HTERT RPE-1 (cell line): Measurements from ENCODE around the gene METTL1.

Experiments
- in situ Hi-C: fragments of 300-500 bp; cut with MboI; formaldehyde crosslinking; loops from 4 replicates; pipeline ENCODE4 v1.14.3; 2020; ENCODE audit warnings: low sequenced_read_pairs

METTL1 gene

DNA sequence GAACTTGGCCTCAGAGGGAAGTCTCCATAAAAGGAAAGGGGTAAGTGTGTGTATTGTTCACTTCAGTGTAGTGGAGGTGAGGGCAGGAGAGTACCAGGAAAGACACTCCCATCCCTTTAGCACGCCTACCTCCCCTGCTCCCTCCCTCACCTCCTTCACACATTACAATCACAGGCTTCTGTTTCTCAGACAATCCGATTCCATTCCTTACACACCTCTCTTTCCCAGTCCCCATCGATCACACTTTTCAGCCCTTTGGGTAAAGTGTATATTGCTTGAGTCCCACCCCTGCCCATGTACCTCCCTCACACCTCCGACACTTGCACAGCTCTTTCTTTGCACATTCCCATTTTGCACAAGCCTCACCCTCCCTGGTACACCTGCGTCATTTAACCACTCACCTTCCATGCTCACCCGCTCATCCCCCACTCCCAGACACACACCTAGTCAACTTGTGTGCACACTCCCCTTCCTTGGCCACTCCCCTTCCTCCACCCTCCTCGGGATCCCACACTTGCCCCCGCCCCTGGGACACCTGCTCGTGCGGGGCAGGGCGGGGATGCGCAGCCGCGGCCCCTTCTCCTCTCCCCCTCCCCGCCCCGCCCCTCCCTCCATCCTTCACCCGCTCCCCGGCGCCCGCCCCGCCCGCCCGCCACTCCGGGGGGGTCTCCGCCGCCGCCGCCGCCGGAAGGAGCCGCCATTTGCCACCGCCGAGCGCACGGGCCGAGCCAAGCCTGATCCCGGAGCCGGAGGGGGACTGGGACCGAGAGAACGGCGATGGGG is 17.3 kb downstream of the METTL1 start, which contains the start of gene MARCHF9:
MARCHF9 (plus strand) TSS at position 693 of the 783 bp plus-strand sequence. CDS start 426 bp downstream, outside the sequence.
- in situ Hi-C loops: no loop called here

GRCh38 chr12:57753756-57754337 is 18.1 kb downstream of the METTL1 start:
- in situ Hi-C loops: no loop called here

DNA sequence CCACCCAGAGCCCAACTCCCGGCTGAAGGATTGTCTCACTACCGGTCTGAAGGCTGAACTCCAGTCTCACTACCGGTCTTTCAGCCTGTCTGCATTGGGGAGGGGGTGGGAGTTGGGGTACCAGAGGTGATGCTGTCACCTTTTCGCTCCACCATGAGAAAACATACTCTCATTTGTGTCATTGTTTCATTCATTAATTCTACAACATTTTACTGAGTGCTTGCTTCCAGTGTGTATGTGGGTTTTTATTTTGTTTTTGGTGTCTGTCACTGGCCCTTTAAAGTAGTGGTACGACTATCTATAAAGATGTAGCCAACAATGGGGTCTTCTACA is 19.3 kb downstream of the METTL1 start:
- in situ Hi-C loops: no loop called here

DNA sequence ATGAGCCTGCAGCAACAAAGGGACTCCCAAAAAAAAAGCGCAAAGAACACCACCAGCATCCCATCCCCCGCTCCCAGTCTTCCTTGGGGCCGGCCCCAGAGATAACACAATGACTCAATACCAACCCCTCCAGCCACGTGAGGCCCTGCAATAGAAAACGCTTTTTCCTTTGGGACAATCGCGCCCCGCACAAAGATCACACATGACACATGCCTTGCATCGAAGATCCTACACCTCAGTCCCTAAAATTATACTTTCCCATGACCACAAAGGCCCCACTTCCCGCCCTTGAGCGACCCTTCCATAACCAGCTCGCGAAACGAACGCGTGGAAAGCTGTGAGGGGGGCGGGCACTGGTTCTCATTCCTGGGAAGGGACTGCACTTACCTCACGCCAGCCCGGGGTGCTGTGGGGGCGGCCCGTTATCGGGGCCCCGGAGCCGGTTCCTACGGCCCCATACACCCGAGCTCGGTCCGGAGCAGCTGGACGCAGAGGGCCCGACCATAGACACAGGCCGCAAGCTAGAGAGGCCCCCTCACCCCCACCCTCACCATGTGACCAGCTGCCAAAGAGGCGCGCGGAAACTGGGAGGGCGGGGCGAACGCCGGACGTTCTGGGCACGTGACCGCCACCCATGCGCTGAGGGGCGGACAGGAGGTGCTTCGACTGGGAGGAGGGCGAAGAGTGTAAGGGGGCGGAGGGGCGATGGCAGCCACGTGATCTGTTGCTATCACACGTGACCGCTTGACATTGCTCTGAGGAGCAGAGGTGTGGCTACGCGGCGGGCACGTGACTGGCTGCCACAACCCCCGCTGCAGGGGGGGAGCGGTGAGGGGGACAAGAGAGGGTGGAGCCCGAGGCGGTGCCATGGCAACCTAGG is 19.9 kb downstream of the METTL1 start, which contains the start of gene CDK4:
CDK4 (minus strand) TSS at position 523 of the 880 bp plus-strand sequence. CDS start 593 bp downstream, outside the sequence.
- in situ Hi-C loops: no loop called here

- in situ Hi-C loops: no loop called here
Measured at GRCh38 chr12:57751432-57751787, 20.5 kb downstream of the METTL1 start.

DNA sequence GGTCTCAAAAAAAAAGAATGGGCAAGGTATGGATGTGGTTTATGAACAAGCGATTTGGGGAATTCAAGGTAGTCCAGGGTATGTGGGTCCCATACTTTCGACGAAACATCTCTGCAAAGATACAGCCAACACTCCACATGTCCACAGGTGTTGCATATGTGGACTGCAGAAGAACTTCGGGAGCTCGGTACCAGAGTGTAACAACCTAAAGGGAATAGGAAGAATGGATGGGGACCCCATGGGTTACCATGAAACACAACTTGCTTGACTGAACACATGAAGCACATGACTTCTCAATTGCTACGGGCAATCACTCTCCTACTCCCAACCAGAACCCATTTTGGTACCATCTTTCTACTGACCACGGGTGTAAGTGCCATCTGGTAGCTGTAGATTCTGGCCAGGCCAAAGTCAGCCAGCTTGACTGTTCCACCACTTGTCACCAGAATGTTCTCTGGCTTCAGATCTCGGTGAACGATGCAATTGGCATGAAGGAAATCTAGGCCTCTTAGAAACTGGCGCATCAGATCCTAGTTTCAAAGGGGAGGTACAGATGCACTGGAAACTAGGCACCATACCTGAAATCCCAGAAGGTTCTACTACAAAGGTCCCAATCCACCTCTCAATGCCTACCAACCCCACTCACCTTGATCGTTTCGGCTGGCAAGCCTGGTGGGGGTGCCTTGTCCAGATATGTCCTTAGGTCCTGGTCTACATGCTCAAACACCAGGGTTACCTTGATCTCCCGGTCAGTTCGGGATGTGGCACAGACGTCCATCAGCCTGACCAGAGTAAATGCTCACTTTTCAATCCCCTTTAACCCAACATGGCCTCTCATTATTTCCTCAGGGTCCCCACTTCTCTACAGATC is 21.1 kb downstream of the METTL1 start:
- in situ Hi-C loops: no loop called here

- in situ Hi-C loops: no loop called here
Measured at GRCh38 chr12:57749061-57749460, 22.8 kb downstream of the METTL1 start.

DNA sequence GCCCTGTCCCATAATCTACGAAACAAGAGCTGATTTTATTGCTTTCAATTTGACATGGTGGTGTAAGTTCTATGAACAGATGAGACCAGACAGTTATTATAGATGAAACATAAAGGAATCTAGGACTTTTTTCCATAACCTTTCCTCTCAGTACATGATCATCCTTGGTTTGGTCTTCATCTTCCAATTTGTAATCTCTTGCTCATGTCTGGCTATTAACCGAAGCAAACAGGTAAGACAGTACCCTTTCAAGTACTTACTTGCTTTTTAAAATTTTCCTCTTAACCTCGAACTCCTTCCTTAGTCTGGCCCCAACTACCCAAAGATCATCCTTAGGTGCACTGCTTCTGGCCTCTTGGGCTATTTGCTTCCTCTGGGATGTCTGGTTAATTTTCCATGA is 25.9 kb downstream of the METTL1 start:
- in situ Hi-C loops: no loop called here

DNA sequence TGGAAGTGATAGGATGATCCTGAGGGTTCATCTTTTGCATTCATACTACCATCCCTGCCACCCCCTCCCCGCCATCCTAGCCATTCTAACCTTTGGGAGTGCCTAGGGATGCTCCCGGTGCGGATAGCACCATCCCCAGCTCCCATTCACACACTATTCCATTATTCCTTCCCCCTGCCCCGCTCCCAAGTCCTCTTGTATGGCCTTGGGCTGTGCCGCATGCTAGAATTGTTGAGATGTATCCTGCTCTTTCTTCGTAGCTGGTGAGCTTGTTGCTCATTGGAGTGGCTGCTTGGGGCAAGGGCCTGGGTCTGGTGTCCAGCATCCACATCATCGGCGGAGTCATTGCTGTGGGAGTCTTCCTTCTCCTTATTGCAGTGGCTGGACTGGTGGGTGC is 26.4 kb downstream of the METTL1 start:
- in situ Hi-C loops: no loop called here

DNA sequence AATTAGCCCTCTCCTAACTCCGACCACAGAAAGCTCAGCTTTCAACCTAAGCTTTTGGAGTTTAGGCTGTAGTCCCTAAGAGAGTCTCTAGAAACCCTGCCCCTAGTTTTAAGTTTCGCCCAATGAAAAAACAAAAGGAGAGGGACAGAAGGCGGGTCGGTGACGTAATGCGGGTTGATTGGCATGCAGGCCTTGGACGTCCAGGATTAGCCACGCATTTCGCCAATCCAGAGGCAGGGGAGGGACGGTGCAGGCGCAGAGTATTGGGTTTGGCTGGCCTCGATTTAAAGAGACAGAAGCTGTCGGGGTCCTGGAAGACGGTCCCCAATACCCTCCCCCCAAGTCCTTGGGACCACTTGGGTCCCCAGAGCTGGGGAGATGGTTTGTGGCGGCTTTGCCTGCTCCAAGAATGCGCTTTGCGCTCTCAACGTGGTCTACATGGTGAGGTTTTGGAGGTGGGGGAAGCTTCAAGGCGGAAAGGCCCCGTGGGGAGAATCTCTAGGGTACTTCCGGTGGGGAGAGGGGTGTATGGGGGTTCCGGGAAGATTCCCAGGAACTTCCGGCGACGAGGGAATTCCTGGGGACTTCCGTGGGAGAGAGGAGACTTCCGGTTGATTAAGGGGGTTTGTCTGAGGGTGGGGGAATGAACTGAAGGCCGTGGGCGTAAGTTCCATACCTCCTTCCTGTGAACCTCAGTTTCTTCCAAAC is 27.0 kb downstream of the METTL1 start, which contains the start of gene TSPAN31:
TSPAN31 (plus strand) TSS at position 263 of the 708 bp plus-strand sequence; CDS start at position 379, 116 bp downstream.
- in situ Hi-C loops: no loop called here

DNA sequence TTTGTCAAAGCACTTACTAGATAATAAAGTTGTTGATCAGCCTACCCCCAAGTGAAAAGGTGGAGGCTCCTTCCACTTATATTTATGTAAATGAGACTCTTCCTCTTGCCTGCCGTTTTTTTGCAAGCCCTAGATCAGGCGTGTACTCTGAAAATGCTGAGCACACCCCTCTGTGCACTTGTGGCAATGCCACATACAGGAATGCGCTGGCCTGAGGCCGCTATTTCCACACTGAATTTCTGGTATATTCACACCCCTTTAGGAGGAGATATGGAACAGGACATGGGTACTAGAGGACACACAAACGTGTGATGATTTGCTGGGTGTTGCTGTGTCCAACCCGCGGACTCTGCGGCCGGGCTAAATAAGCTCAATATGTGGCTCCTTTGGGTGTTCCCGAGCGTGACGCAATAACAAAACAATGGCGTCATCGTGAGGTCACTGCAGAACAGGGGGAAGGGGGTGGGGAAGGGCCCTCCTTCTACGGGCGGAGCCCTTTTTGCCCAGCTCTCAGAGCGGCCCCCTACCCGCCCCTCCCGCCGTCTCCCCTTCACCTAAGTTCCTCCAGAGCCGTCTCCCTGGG is 27.6 kb downstream of the METTL1 start:
- in situ Hi-C loops: no loop called here

GRCh38 chr12:57743769-57744168 is 28.1 kb downstream of the METTL1 start:
- in situ Hi-C loops: no loop called here

GRCh38 chr12:57741844-57742738 is 29.8 kb downstream of the METTL1 start:
- in situ Hi-C loops: no loop called here

DNA sequence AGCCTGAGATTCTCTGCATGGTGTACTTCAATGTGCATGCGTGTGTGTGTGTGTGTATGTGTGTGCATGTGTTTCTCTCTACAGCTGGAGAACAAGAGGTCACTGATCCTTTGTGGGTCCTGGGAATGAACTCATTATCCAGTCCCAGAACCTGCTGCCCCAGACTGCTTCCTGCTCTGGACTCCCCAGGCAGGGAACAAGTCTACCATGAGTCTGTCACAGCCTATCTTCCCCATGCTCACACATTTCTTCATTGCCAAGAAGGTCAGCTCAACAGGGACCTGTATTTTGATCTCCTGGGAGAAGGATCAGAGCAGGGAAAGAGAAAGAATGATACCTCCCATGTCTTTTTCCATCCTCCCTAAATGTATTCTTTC is 30.5 kb downstream of the METTL1 start:
- in situ Hi-C loops: no loop called here

DNA sequence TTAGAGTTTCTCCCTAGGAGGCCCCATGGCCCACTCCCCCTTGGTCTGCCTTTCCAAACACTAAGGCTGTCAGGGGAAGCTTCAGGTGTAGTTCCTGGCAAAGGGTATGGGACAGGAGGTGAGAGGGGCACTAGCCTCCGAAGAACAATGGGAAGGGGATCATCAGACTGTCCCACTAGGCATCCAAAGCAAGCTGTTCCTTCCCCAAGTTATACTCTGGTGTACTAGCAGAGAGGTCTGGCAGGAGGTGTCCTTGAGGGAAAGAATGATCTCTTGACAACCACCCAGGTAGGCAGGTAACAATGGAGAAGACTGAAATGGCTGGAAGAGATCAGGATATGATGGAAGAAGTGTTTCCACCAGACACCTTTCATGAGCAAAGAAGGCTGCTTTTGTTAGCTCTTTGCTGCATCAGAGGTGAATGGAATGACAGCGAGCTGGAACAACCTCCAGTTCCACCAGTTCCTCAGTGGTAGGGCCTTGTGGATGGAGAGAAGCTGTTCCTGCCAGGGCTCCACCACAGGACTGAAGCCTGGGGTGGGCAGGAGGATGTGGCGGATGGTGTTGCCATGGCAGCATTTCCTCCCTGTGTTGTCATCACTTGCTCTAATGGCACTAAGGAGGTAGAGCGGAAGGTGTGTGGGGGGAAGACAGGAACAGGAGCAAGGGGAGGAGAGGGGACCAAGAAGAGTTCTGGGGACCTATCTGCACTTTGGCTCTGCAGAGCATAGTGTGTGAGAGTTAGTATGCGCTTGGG is 31.1 kb downstream of the METTL1 start:
- in situ Hi-C loops: no loop called here

- in situ Hi-C loops: no loop called here
Measured at GRCh38 chr12:57739914-57740538, 31.9 kb downstream of the METTL1 start.

DNA sequence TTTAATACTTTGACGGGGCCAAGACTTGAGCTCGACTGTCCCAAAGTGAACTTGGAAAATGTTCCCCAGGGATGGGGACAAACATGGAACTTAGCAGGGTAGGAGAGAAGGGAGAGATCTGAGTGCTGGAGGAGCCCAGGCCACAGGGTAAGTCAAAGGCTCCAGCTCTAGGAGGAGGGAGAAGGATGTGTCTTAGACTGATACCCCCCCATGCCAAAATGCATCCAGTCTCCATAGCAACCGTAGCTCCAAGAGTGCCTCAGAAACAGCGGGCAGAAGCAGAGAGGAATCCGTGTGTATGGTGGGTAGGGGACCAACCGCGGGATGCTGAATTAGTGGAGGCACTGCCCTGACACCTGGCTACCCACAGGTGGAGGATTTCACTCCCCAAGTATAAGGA is 32.5 kb downstream of the METTL1 start:
- in situ Hi-C loops: no loop called here
